ENCODE measurements around the gene E2F3. TPM values are rescaled to one million over a fixed set of nuclear protein-coding genes. Genes with fewer than 3 reads are reported as not detected.

The E2F3 gene
- total and polyA plus RNA-seq, 4 donors: 4.1 to 13.3 (median 7.7) TPM

DNA sequence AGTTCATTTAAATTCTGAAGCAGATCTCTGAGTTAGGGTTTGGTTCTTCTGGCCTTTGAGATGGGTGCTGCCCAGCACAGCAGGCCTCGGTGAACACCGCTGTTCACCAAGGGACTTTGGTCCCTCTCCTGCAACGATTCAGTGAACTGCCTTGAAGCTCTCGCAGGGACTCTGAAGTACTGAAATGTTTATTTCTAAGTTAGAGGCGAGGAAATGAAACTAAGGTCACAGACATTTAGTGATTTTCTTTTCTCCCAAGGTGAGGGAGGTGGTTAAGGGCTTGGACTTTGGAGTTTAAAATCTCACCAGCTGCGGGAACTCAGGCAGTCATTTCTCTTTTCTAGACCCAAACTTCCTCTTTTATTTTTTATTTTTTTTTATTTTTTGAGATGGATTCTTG is 26.2 kb downstream of the E2F3 start:
- Histone ChIP-seq H3K9me3 (ENCODE audit: control insufficient read depth in 4 of 4, insufficient read depth in 3 of 4, low read length in 3 of 4) (no peaks in the 10 kb centered on the region), H3K36me3 (ENCODE audit: control insufficient read depth in 4 of 4, insufficient read depth in 4 of 4, low read length in 4 of 4) (peaks cover 0 to 2% (median 0%) of the 10 kb centered on the region in 4 donors), H3K4me3 (no peak overlapping the region), H3K4me1 (ENCODE audit: control insufficient read depth in 5 of 5, insufficient read depth in 5 of 5, low read length in 5 of 5) (peaks cover 0 to 12% (median 0%) of the 10 kb centered on the region in 5 donors), H3K27ac (ENCODE audit: low read depth in 1 of 2, low read length in 1 of 2) (no peak overlapping the region), H3K27me3 (ENCODE audit: control insufficient read depth in 3 of 3, insufficient read depth in 3 of 3, low read length in 2 of 3) (no peaks in the 10 kb centered on the region), H3K9ac (ENCODE audit: insufficient read depth in 1 of 2, low read length in 2 of 2) (no peak overlapping the region)
- TF ChIP-seq, protein P1, sequence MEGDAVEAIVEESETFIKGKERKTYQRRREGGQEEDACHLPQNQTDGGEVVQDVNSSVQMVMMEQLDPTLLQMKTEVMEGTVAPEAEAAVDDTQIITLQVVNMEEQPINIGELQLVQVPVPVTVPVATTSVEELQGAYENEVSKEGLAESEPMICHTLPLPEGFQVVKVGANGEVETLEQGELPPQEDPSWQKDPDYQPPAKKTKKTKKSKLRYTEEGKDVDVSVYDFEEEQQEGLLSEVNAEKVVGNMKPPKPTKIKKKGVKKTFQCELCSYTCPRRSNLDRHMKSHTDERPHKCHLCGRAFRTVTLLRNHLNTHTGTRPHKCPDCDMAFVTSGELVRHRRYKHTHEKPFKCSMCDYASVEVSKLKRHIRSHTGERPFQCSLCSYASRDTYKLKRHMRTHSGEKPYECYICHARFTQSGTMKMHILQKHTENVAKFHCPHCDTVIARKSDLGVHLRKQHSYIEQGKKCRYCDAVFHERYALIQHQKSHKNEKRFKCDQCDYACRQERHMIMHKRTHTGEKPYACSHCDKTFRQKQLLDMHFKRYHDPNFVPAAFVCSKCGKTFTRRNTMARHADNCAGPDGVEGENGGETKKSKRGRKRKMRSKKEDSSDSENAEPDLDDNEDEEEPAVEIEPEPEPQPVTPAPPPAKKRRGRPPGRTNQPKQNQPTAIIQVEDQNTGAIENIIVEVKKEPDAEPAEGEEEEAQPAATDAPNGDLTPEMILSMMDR (IDR thresholded peaks at IDR 0.05; ENCODE audit: control extremely low read depth, extremely low read depth): no peak
- no peak for DNase-seq
- 59 to 62% methylated on average over 6 of the region's 6 CpGs for WGBS, 2 donors
- ATAC-seq (ENCODE audit: insufficient read depth, low FRiP score): no peak

DNA sequence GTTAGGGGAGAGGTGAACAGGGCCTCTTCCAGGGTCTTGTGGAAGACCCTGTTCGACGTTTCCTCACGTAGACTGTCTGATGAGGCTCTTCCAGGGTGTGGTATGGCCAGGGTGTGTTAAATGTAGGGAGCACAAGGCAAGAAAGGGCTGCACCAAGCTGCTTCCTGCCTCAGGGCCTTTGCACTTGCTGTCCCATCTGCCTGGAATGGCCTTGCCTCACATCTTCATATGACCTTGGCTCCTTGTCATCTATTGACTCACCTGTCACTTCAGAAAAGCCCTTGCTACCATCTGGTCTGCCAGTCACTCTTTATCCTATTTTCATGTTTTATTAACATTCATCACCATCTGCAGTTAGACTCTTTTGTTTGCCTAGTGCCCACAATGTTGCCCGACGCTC is 31.0 kb downstream of the E2F3 start:
- H3K27ac ChIP-seq (ENCODE audit: low read depth in 1 of 2, low read length in 1 of 2): no peak overlapping the region
- H3K9me3 ChIP-seq (ENCODE audit: control insufficient read depth in 4 of 4, insufficient read depth in 3 of 4, low read length in 3 of 4): no peaks in the 10 kb centered on the region
- H3K9ac ChIP-seq (ENCODE audit: insufficient read depth in 1 of 2, low read length in 2 of 2): no peak overlapping the region
- no peaks in the 10 kb centered on the region for H3K27me3 ChIP-seq (ENCODE audit: control insufficient read depth in 3 of 3, insufficient read depth in 3 of 3, low read length in 2 of 3)
- ATAC-seq (ENCODE audit: insufficient read depth, low FRiP score) (no peak), DNase-seq (no peak)
- 92 to 97% methylated on average over 5 of the region's 5 CpGs for WGBS, 2 donors
- H3K4me1 ChIP-seq (ENCODE audit: control insufficient read depth in 5 of 5, insufficient read depth in 5 of 5, low read length in 5 of 5): peaks cover 0 to 8% (median 0%) of the 10 kb centered on the region in 5 donors
- peaks cover 0 to 2% (median 0%) of the 10 kb centered on the region in 4 donors for H3K36me3 ChIP-seq (ENCODE audit: control insufficient read depth in 4 of 4, insufficient read depth in 4 of 4, low read length in 4 of 4)
- H3K4me3 ChIP-seq: no peak overlapping the region
- TF ChIP-seq, protein P1 (IDR thresholded peaks at IDR 0.05; ENCODE audit: control extremely low read depth, extremely low read depth): no peak

DNA sequence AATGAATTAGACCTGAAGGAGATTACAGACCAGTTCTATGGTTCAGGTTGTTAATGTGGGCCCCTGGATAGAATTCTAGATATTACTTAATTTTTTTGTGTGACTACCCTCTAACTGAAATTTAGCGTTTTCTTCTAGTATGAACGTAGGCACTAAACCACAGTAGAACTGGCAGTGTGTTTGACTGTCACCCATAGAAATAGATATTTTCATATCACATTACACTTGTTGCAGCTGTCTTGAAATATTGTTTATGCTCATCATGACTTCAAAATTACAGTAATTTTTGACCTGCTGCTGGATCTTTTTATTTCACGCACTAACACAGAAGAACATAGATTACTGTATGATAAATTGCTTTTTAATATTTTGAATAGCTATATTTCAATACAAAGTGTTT is 31.6 kb downstream of the E2F3 start:
- Histone ChIP-seq H3K9ac (ENCODE audit: insufficient read depth in 1 of 2, low read length in 2 of 2) (no peak overlapping the region), H3K27me3 (ENCODE audit: control insufficient read depth in 3 of 3, insufficient read depth in 3 of 3, low read length in 2 of 3) (no peaks in the 10 kb centered on the region), H3K4me3 (no peak overlapping the region), H3K4me1 (ENCODE audit: control insufficient read depth in 5 of 5, insufficient read depth in 5 of 5, low read length in 5 of 5) (peaks cover 0 to 8% (median 0%) of the 10 kb centered on the region in 5 donors), H3K36me3 (ENCODE audit: control insufficient read depth in 4 of 4, insufficient read depth in 4 of 4, low read length in 4 of 4) (peaks cover 0 to 2% (median 0%) of the 10 kb centered on the region in 4 donors), H3K27ac (ENCODE audit: low read depth in 1 of 2, low read length in 1 of 2) (no peak overlapping the region), H3K9me3 (ENCODE audit: control insufficient read depth in 4 of 4, insufficient read depth in 3 of 4, low read length in 3 of 4) (no peaks in the 10 kb centered on the region)
- DNase-seq (no peak), ATAC-seq (ENCODE audit: insufficient read depth, low FRiP score) (no peak)
- TF ChIP-seq, protein P1 (IDR thresholded peaks at IDR 0.05; ENCODE audit: control extremely low read depth, extremely low read depth): no peak
- 84 to 94% methylated on average over 3 of the region's 3 CpGs for WGBS, 2 donors

DNA sequence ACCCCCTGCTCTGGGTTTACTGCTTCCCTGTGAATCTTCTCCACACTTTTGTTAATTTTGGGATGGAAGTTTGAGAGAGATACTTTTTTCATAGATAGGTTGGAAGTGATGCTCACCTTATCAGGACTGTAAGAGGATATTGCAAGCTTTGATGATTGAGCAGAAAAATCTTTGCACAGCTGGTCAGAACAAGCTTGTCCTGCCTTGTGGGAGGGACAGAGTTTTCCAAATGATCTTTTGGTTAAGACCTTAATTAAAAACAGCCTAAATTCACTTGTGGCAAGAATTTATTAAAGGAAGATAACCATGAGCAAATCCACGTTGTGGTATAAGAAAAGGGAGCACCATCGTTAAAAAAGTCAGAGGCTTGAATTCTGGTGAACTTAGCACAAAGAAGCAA is 32.2 kb downstream of the E2F3 start:
- ATAC-seq (ENCODE audit: insufficient read depth, low FRiP score) (no peak), DNase-seq (no peak)
- Histone ChIP-seq H3K27ac (ENCODE audit: low read depth in 1 of 2, low read length in 1 of 2) (no peak overlapping the region), H3K4me3 (no peak overlapping the region), H3K9me3 (ENCODE audit: control insufficient read depth in 4 of 4, insufficient read depth in 3 of 4, low read length in 3 of 4) (no peaks in the 10 kb centered on the region), H3K27me3 (ENCODE audit: control insufficient read depth in 3 of 3, insufficient read depth in 3 of 3, low read length in 2 of 3) (no peaks in the 10 kb centered on the region), H3K36me3 (ENCODE audit: control insufficient read depth in 4 of 4, insufficient read depth in 4 of 4, low read length in 4 of 4) (peaks cover 0 to 2% (median 0%) of the 10 kb centered on the region in 4 donors), H3K4me1 (ENCODE audit: control insufficient read depth in 5 of 5, insufficient read depth in 5 of 5, low read length in 5 of 5) (peaks cover 0 to 10% (median 0%) of the 10 kb centered on the region in 5 donors), H3K9ac (ENCODE audit: insufficient read depth in 1 of 2, low read length in 2 of 2) (no peak overlapping the region)
- TF ChIP-seq, protein P1 (IDR thresholded peaks at IDR 0.05; ENCODE audit: control extremely low read depth, extremely low read depth): no peak
- WGBS, 2 donors: 90% methylated on average over 2 of the region's 2 CpGs
